Trophoblast cell (in vitro differentiated cells and primary cell): ENCODE data around the gene CNKSR3.

Experiments used
- DNase-seq, 2 donors: peaks; one replicate each; pipeline ENCODE4 v3.0.0-alpha.2; 2016
- H2AFZ ChIP-seq: 2 replicates; pipeline ENCODE4 v1.6.1; 2013; ENCODE audit warnings: low read length, moderate library complexity, mild to moderate bottlenecking; ENCODE audit not compliant: insufficient read depth, poor library complexity
- H2AK5ac ChIP-seq: 2 replicates; pipeline ENCODE4 v1.6.1; 2013; ENCODE audit warnings: mild to moderate bottlenecking, low read length
- H2BK120ac ChIP-seq: 2 replicates; pipeline ENCODE4 v1.6.1; 2013; ENCODE audit warnings: low read length, mild to moderate bottlenecking, moderate library complexity; ENCODE audit not compliant: insufficient read depth, poor library complexity
- H2BK12ac ChIP-seq: 2 replicates; pipeline ENCODE4 v1.6.1; 2013; ENCODE audit warnings: mild to moderate bottlenecking, low read length, moderate library complexity
- H2BK5ac ChIP-seq: 2 replicates; pipeline ENCODE4 v1.6.1; 2013; ENCODE audit warnings: low read length, low read depth, moderate library complexity, mild to moderate bottlenecking; ENCODE audit not compliant: poor library complexity
- H3K14ac ChIP-seq: 2 replicates; pipeline ENCODE4 v1.6.1; 2013; ENCODE audit warnings: mild to moderate bottlenecking, low read length
- H3K18ac ChIP-seq: 2 replicates; pipeline ENCODE4 v1.6.1; 2013; ENCODE audit warnings: mild to moderate bottlenecking, low read length
- H3K23ac ChIP-seq: 2 replicates; pipeline ENCODE4 v1.6.1; 2013; ENCODE audit warnings: low read length
- H3K27ac ChIP-seq: 2 replicates; pipeline ENCODE4 v1.5.1; 2013; ENCODE audit warnings: low read depth, mild to moderate bottlenecking, inconsistent platforms, low read length, moderate library complexity
- H3K27me3 ChIP-seq: 2 replicates; pipeline ENCODE4 v1.6.1; 2013; ENCODE audit warnings: inconsistent platforms, mild to moderate bottlenecking, low read length, moderate library complexity; ENCODE audit not compliant: insufficient read depth
- H3K36me3 ChIP-seq, 2 experiments: 1 replicate in 1 of 2; 2 replicates in 1 of 2; pipeline ENCODE4 v1.6.1; 2013; ENCODE audit warnings: low read length in 2 of 2, mild to moderate bottlenecking in 2 of 2, moderate library complexity in 1 of 2; ENCODE audit not compliant: insufficient read depth in 2 of 2, control insufficient read depth in 1 of 2
- H3K4ac ChIP-seq: 2 replicates; pipeline ENCODE4 v1.6.1; 2013; ENCODE audit warnings: low read depth, mild to moderate bottlenecking, low read length, moderate library complexity
- H3K4me1 ChIP-seq, 2 experiments: 1 replicate in 1 of 2; 2 replicates in 1 of 2; pipeline ENCODE4 v1.6.1; 2013; ENCODE audit warnings: low read length in 2 of 2, mild to moderate bottlenecking in 2 of 2, moderate library complexity in 1 of 2; ENCODE audit not compliant: insufficient read depth in 2 of 2, control insufficient read depth in 1 of 2
- H3K4me2 ChIP-seq: 2 replicates; pipeline ENCODE4 v1.6.1; 2013; ENCODE audit warnings: inconsistent platforms, mild to moderate bottlenecking, low read length, moderate library complexity
- H3K4me3 ChIP-seq: 2 replicates; pipeline ENCODE4 v1.5.1; 2013; ENCODE audit warnings: mild to moderate bottlenecking, low read depth, low read length, inconsistent platforms
- H3K79me1 ChIP-seq: one replicate; pipeline ENCODE4 v1.6.1; 2013; ENCODE audit warnings: low read length
- H3K79me2 ChIP-seq: 2 replicates; pipeline ENCODE4 v1.6.1; 2013; ENCODE audit warnings: low read length, mild to moderate bottlenecking; ENCODE audit not compliant: control insufficient read depth, insufficient read depth, poor library complexity
- H3K9ac ChIP-seq: 2 replicates; pipeline ENCODE4 v1.6.1; 2013; ENCODE audit warnings: mild to moderate bottlenecking, low read length
- H3K9me3 ChIP-seq: 2 replicates; pipeline ENCODE4 v1.6.1; 2013; ENCODE audit warnings: low read depth, mild to moderate bottlenecking, control low read depth, inconsistent platforms, low read length; ENCODE audit not compliant: insufficient read depth
- H4K12ac ChIP-seq: 2 replicates; pipeline ENCODE4 v1.6.1; 2013; ENCODE audit warnings: low read depth, mild to moderate bottlenecking, low read length, moderate library complexity
- H4K8ac ChIP-seq: 2 replicates; pipeline ENCODE4 v1.6.1; 2013; ENCODE audit warnings: low read depth, mild to moderate bottlenecking, low read length, moderate library complexity
- H4K91ac ChIP-seq: one replicate; pipeline ENCODE4 v1.6.1; 2013; ENCODE audit warnings: low read depth, mild to moderate bottlenecking, low read length, moderate library complexity
- WGBS: extraction: QIAGEN DNeasy Blood & Tissue Kit; methylation state at CpG from one replicate; pipeline ENCODE4 v1.1.7; 2013; ENCODE audit warnings: missing lambda C conversion rate; ENCODE audit not compliant: insufficient read length, insufficient coverage; ENCODE audit errors: extremely low coverage; 5-methylcytosine and 5-hydroxymethylcytosine counted together

Gene CNKSR3

GRCh38 chr6:154438882-154439415 lies 71.5 kb downstream of the CNKSR3 start:
- H2BK5ac ChIP-seq, result no peak overlapping the region
- H4K12ac ChIP-seq, result no peak overlapping the region
- H3K4me3 ChIP-seq, result no peak overlapping the region
- no peak overlapping the region for H3K27ac ChIP-seq
- H3K4me1 ChIP-seq, result no peaks in the 10 kb centered on the region
- no peak overlapping the region for H3K14ac ChIP-seq
- no peak overlapping the region for H2BK12ac ChIP-seq
- no peak overlapping the region for H3K23ac ChIP-seq
- no peak overlapping the region for H4K8ac ChIP-seq
- H3K9me3 ChIP-seq, result no peaks in the 10 kb centered on the region
- H2AFZ ChIP-seq, result no peak overlapping the region
- H3K4me2 ChIP-seq, result no peak overlapping the region
- no peaks in the 10 kb centered on the region for H3K79me1 ChIP-seq
- H2BK120ac ChIP-seq, result no peak overlapping the region
- H4K91ac ChIP-seq, result no peak overlapping the region
- no peak overlapping the region for H2AK5ac ChIP-seq
- WGBS, result no CpG with 5 or more reads among the region's 9 CpGs
- H3K36me3 ChIP-seq, result no peaks in the 10 kb centered on the region
- H3K27me3 ChIP-seq, result no peaks in the 10 kb centered on the region
- H3K9ac ChIP-seq, result no peak overlapping the region
- H3K4ac ChIP-seq, result no peak overlapping the region
- no peak for DNase-seq
- no peaks in the 10 kb centered on the region for H3K79me2 ChIP-seq
- no peak overlapping the region for H3K18ac ChIP-seq

- no peaks in the 10 kb centered on the region for H3K79me2 ChIP-seq
- H3K4ac ChIP-seq, result no peak overlapping the region
- H3K14ac ChIP-seq, result no peak overlapping the region
- H3K23ac ChIP-seq, result no peak overlapping the region
- H3K79me1 ChIP-seq, result no peaks in the 10 kb centered on the region
- H3K4me3 ChIP-seq, result no peak overlapping the region
- no peak overlapping the region for H2AK5ac ChIP-seq
- H3K18ac ChIP-seq, result no peak overlapping the region
- H2BK120ac ChIP-seq, result no peak overlapping the region
- H2AFZ ChIP-seq, result no peak overlapping the region
- no peak overlapping the region for H4K8ac ChIP-seq
- no CpG with 5 or more reads among the region's 11 CpGs for WGBS
- no peak overlapping the region for H4K91ac ChIP-seq
- no peak overlapping the region for H3K9ac ChIP-seq
- no peak for DNase-seq
- no peak overlapping the region for H3K4me2 ChIP-seq
- no peaks in the 10 kb centered on the region for H3K9me3 ChIP-seq
- no peak overlapping the region for H4K12ac ChIP-seq
- no peaks in the 10 kb centered on the region for H3K27me3 ChIP-seq
- no peak overlapping the region for H2BK12ac ChIP-seq
- no peaks in the 10 kb centered on the region for H3K4me1 ChIP-seq
- no peaks in the 10 kb centered on the region for H3K36me3 ChIP-seq
- no peak overlapping the region for H3K27ac ChIP-seq
- H2BK5ac ChIP-seq, result no peak overlapping the region
These were observed 75.0 kb downstream of the CNKSR3 start for GRCh38 chr6:154435400-154435945.

GRCh38 chr6:154434662-154435061 lies 75.8 kb downstream of the CNKSR3 start:
- H3K4me3 ChIP-seq, result no peak overlapping the region

GRCh38 chr6:154433477-154434241 lies 76.8 kb downstream of the CNKSR3 start:
- H3K9ac ChIP-seq, result no peak overlapping the region
- H3K4me2 ChIP-seq, result no peak overlapping the region
- no peaks in the 10 kb centered on the region for H3K9me3 ChIP-seq
- H4K91ac ChIP-seq, result no peak overlapping the region
- no peak overlapping the region for H2AFZ ChIP-seq
- no peak overlapping the region for H4K12ac ChIP-seq
- H3K4me3 ChIP-seq, result no peak overlapping the region
- H3K79me2 ChIP-seq, result no peaks in the 10 kb centered on the region
- no peak overlapping the region for H3K23ac ChIP-seq
- H4K8ac ChIP-seq, result no peak overlapping the region
- DNase-seq, result no peak
- H3K27ac ChIP-seq, result no peak overlapping the region
- H3K4ac ChIP-seq, result no peak overlapping the region
- no peak overlapping the region for H3K14ac ChIP-seq
- H3K79me1 ChIP-seq, result no peaks in the 10 kb centered on the region
- no peak overlapping the region for H3K18ac ChIP-seq
- H3K4me1 ChIP-seq, result no peaks in the 10 kb centered on the region
- no peak overlapping the region for H2BK12ac ChIP-seq
- no CpG with 5 or more reads among the region's 8 CpGs for WGBS
- H2AK5ac ChIP-seq, result no peak overlapping the region
- no peak overlapping the region for H2BK120ac ChIP-seq
- no peaks in the 10 kb centered on the region for H3K27me3 ChIP-seq
- H3K36me3 ChIP-seq, result no peaks in the 10 kb centered on the region
- H2BK5ac ChIP-seq, result no peak overlapping the region

More at GRCh38 chr6:154434662-154435061, 75.8 kb downstream of the CNKSR3 start:
- Histone ChIP-seq H3K79me1 (no peaks in the 10 kb centered on the region), H3K14ac (no peak overlapping the region), H2AK5ac (no peak overlapping the region), H4K12ac (no peak overlapping the region), H4K91ac (no peak overlapping the region), H4K8ac (no peak overlapping the region), H3K27me3 (no peaks in the 10 kb centered on the region), H2AFZ (no peak overlapping the region), H3K79me2 (no peaks in the 10 kb centered on the region), H3K9me3 (no peaks in the 10 kb centered on the region), H3K4me2 (no peak overlapping the region), H2BK120ac (no peak overlapping the region), H2BK12ac (no peak overlapping the region), H3K4ac (no peak overlapping the region), H3K23ac (no peak overlapping the region), H3K36me3 (no peaks in the 10 kb centered on the region), H3K4me1 (no peaks in the 10 kb centered on the region), H2BK5ac (no peak overlapping the region), H3K9ac (no peak overlapping the region), H3K27ac (no peak overlapping the region), H3K18ac (no peak overlapping the region)
- DNase-seq, result no peak
- WGBS, result no CpG with 5 or more reads among the region's 3 CpGs
